C4-2B (cell line): ENCODE data around the gene ROR2.

Experiments used
- ZFX ChIP-seq: fragments of 450-650 bp; IDR thresholded peaks from 2 replicates; pipeline ENCODE4 v1.6.1; 2017
- TF ChIP-seq, protein P1 (sequence below): fragments of 450-650 bp; conservative IDR thresholded peaks from 2 replicates; pipeline ENCODE4 v1.5.1; 2017; ENCODE audit warnings: mild to moderate bottlenecking

DNA sequence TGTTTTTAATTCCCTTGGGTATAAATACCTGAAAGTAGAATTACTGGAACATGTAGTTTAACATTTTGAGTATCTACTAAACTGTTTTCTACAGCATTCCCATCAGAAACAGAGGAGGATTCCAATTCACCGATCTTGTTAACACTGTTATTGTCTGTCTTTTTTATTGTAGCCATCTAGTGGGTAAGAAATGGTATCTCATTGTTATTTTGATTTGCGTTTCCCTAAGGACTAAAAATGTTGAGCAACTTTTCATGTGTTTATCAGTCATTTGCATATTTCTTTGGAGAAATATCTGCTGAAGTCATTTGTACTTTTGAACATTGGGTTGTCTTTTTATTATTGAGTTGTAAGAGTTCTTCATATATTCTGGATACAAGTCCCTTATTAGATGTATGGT, 391.1 kb downstream of the ROR2 start:
- TF ChIP-seq, protein P1, sequence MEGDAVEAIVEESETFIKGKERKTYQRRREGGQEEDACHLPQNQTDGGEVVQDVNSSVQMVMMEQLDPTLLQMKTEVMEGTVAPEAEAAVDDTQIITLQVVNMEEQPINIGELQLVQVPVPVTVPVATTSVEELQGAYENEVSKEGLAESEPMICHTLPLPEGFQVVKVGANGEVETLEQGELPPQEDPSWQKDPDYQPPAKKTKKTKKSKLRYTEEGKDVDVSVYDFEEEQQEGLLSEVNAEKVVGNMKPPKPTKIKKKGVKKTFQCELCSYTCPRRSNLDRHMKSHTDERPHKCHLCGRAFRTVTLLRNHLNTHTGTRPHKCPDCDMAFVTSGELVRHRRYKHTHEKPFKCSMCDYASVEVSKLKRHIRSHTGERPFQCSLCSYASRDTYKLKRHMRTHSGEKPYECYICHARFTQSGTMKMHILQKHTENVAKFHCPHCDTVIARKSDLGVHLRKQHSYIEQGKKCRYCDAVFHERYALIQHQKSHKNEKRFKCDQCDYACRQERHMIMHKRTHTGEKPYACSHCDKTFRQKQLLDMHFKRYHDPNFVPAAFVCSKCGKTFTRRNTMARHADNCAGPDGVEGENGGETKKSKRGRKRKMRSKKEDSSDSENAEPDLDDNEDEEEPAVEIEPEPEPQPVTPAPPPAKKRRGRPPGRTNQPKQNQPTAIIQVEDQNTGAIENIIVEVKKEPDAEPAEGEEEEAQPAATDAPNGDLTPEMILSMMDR, result peak; percentile 19
- TF ChIP-seq ZFX, result no peak
